ENCODE measurements around the gene CCDC34.

Gene CCDC34

DNA sequence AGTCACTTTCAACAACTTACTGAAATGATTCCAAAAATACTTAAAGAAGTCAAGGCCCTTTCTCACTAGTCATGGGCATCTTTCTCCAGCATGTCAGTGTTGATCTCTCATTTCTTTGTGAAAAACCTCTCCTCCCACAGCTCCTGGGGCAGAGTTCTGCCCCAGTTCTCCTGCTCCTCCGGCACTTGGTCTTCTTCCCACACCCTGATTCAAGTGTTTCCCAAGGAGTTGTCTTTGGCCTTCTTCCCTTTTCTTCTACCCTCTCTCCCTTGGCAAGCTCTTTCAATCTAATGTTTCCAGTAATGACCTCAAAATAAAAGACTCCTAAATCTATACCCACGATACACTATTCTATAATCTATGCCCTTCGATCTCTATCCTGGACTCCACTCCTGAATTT is 42.1 kb upstream of the CCDC34 start:
- H3K4me1 ChIP-seq: no peaks in the 10 kb centered on the region
- no peaks in the 10 kb centered on the region for H3K79me2 ChIP-seq
- TF ChIP-seq, protein P1, sequence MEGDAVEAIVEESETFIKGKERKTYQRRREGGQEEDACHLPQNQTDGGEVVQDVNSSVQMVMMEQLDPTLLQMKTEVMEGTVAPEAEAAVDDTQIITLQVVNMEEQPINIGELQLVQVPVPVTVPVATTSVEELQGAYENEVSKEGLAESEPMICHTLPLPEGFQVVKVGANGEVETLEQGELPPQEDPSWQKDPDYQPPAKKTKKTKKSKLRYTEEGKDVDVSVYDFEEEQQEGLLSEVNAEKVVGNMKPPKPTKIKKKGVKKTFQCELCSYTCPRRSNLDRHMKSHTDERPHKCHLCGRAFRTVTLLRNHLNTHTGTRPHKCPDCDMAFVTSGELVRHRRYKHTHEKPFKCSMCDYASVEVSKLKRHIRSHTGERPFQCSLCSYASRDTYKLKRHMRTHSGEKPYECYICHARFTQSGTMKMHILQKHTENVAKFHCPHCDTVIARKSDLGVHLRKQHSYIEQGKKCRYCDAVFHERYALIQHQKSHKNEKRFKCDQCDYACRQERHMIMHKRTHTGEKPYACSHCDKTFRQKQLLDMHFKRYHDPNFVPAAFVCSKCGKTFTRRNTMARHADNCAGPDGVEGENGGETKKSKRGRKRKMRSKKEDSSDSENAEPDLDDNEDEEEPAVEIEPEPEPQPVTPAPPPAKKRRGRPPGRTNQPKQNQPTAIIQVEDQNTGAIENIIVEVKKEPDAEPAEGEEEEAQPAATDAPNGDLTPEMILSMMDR (IDR thresholded peaks at IDR 0.05): no peak
- H3K27ac ChIP-seq: no peak overlapping the region
- H3K9ac ChIP-seq: no peak overlapping the region
- no peak overlapping the region for H3K4me3 ChIP-seq (ENCODE audit: low read depth, low read length)
- H3K36me3 ChIP-seq (ENCODE audit: control insufficient read depth, insufficient read depth, low read length): no peaks in the 10 kb centered on the region
- no peaks in the 10 kb centered on the region for H3K9me3 ChIP-seq (ENCODE audit: control insufficient read depth, low read length)
- no peaks in the 10 kb centered on the region for H3K27me3 ChIP-seq (ENCODE audit: control insufficient read depth, insufficient read depth, low read length)
- no peak overlapping the region for H3K4me2 ChIP-seq (ENCODE audit: low read length)
- H2AFZ ChIP-seq: no peak overlapping the region

DNA sequence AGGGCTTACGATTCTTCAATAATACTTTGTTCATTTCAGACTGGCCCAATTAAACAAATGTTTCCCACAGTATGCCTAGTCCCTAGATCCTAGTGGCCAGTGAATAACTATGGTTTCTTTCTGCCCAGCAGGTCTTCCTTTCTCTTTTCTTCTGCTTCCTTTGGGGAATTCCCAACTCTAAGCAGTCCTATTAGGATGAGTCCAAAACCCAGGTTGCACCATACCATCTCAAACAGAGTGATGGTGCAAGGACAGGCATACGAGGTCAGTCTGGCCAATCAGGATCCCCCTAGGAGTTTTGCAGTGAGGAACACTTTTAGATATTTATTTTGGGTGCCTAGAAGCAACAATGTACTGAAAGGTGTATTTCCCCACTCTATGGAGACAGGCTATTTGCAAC is 41.4 kb upstream of the CCDC34 start:
- no peaks in the 10 kb centered on the region for H3K79me2 ChIP-seq
- H3K9me3 ChIP-seq (ENCODE audit: control insufficient read depth, low read length): no peaks in the 10 kb centered on the region
- H3K27ac ChIP-seq: no peak overlapping the region
- H3K27me3 ChIP-seq (ENCODE audit: control insufficient read depth, insufficient read depth, low read length): no peaks in the 10 kb centered on the region
- H3K4me3 ChIP-seq (ENCODE audit: low read depth, low read length): no peak overlapping the region
- no peak overlapping the region for H3K4me2 ChIP-seq (ENCODE audit: low read length)
- H3K36me3 ChIP-seq (ENCODE audit: control insufficient read depth, insufficient read depth, low read length): no peaks in the 10 kb centered on the region
- H3K4me1 ChIP-seq: no peaks in the 10 kb centered on the region
- H3K9ac ChIP-seq: no peak overlapping the region
- TF ChIP-seq, protein P1 (IDR thresholded peaks at IDR 0.05): no peak
- H2AFZ ChIP-seq: no peak overlapping the region

DNA sequence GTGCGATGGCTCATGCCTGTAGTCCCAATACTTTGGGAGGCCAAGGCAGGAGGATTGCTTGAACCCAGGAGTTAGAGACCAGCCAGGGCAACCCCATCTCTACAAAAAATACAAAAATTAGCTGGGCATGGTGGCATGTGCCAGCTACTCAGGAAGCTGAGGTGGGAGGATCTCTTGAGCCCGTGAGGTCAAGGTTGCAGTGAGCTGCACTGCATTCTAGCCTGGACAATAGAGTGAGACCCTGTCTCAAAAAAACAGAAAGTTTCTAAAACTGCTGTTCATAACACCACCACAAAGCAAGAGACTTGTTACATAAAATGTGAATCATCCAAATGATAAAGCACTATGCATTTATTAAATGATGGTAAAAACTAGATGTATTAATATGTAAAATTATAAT is 40.2 kb upstream of the CCDC34 start:
- Histone ChIP-seq H3K27ac (no peak overlapping the region), H3K79me2 (no peaks in the 10 kb centered on the region), H3K4me1 (no peaks in the 10 kb centered on the region), H3K36me3 (ENCODE audit: control insufficient read depth, insufficient read depth, low read length) (no peaks in the 10 kb centered on the region), H3K9me3 (ENCODE audit: control insufficient read depth, low read length) (no peaks in the 10 kb centered on the region), H3K27me3 (ENCODE audit: control insufficient read depth, insufficient read depth, low read length) (no peaks in the 10 kb centered on the region), H2AFZ (no peak overlapping the region), H3K4me3 (ENCODE audit: low read depth, low read length) (no peak overlapping the region), H3K9ac (no peak overlapping the region), H3K4me2 (ENCODE audit: low read length) (no peak overlapping the region)
- TF ChIP-seq, protein P1 (IDR thresholded peaks at IDR 0.05): no peak

DNA sequence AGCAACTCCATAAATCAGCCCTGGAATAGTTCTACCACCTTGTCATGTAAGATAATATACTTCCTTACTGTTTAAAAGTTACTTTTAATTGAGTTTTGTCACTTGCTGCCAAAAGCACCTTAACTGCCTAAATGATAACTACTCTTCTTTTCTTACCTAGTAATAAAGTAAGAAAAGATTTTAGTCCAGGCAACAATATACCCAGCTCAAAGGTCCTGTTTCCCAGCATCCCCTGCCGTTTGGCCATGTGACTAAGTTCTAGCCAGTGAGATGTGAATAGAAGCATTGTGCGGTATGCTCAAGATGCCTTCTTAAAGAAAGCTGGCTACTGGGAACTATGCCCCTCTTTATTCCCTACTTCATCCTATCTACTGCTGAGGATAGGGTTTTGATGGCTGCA is 39.4 kb upstream of the CCDC34 start:
- Histone ChIP-seq H3K4me2 (ENCODE audit: low read length) (no peak overlapping the region), H3K79me2 (no peaks in the 10 kb centered on the region), H3K27me3 (ENCODE audit: control insufficient read depth, insufficient read depth, low read length) (no peaks in the 10 kb centered on the region), H3K27ac (no peak overlapping the region), H2AFZ (no peak overlapping the region), H3K36me3 (ENCODE audit: control insufficient read depth, insufficient read depth, low read length) (no peaks in the 10 kb centered on the region), H3K9ac (no peak overlapping the region), H3K9me3 (ENCODE audit: control insufficient read depth, low read length) (no peaks in the 10 kb centered on the region), H3K4me3 (ENCODE audit: low read depth, low read length) (no peak overlapping the region), H3K4me1 (no peaks in the 10 kb centered on the region)
- TF ChIP-seq, protein P1 (IDR thresholded peaks at IDR 0.05): no peak

DNA sequence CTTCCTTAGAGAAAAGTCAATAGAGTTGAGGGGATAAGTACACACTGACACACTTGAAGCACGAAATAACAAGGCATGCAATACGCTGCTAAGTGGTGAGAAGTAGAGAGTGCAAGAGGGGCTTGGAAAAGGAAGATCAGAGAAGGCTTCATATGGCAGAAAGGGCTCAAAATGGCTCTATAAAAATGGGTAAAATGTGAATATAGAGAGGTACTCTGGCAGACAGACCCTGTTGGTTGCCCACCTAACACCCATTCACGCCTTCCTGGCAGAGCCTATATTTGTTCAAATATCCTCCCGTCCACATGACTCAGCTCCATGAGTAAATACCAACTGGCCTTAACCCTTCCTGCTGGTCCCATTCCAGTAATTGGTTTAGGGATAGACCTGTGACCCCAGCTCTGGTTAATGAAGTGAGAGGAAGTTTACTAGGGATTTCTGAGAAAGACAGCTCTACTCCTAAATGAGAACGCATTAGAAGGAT is 38.9 kb upstream of the CCDC34 start:
- H3K27ac ChIP-seq: no peak overlapping the region
- H3K4me2 ChIP-seq (ENCODE audit: low read length): no peak overlapping the region
- no peak overlapping the region for H3K4me3 ChIP-seq (ENCODE audit: low read depth, low read length)
- H2AFZ ChIP-seq: no peak overlapping the region
- H3K9me3 ChIP-seq (ENCODE audit: control insufficient read depth, low read length): no peaks in the 10 kb centered on the region
- TF ChIP-seq, protein P1 (IDR thresholded peaks at IDR 0.05): no peak
- no peak overlapping the region for H3K9ac ChIP-seq
- H3K4me1 ChIP-seq: no peaks in the 10 kb centered on the region
- H3K79me2 ChIP-seq: no peaks in the 10 kb centered on the region
- no peaks in the 10 kb centered on the region for H3K27me3 ChIP-seq (ENCODE audit: control insufficient read depth, insufficient read depth, low read length)
- no peaks in the 10 kb centered on the region for H3K36me3 ChIP-seq (ENCODE audit: control insufficient read depth, insufficient read depth, low read length)

All from parathyroid adenoma (tissue), 2 donors.